Activated CD4-positive, alpha-beta memory T cell treated with anti-CD3 and anti-CD28 coated beads for 36 hours (primary cell): ENCODE measurements around the gene GLYATL1. TPM values are rescaled to one million over a fixed set of nuclear protein-coding genes. Genes with fewer than 3 reads are reported as not detected.
A peak's percentile ranks its signal among the peaks of the same experiment; 100 is the strongest.

Source experiments
- CTCF ChIA-PET: fragments of 350-600 bp; sonication (Branson Sonifier 250); formaldehyde crosslinking; loops from one replicate; lab custom pipeline; 2021; ENCODE audit warnings: antibody characterized with exemption, inconsistent platforms; lab: Charles Lee
- POLR2A ChIA-PET: fragments of 350-600 bp; sonication (Branson Sonifier 250); formaldehyde crosslinking; loops from one replicate; lab custom pipeline; 2021; ENCODE audit warnings: antibody characterized with exemption; lab: Charles Lee
- DNase-seq: peaks from one replicate; pipeline ENCODE4 v3.0.0-alpha.2; 2020
- H3K27ac Mint-ChIP-seq: one replicate; pipeline ENCODE4 v1.8.0; 2021; ENCODE audit warnings: mixed read lengths
- H3K27me3 Mint-ChIP-seq: one replicate; pipeline ENCODE4 v1.8.0; 2021; ENCODE audit warnings: mixed read lengths
- H3K36me3 Mint-ChIP-seq: one replicate; pipeline ENCODE4 v1.8.0; 2021; ENCODE audit warnings: mixed read lengths
- H3K4me1 Mint-ChIP-seq: one replicate; pipeline ENCODE4 v1.8.0; 2021; ENCODE audit warnings: low read depth, mixed read lengths
- H3K4me3 Mint-ChIP-seq: one replicate; pipeline ENCODE4 v1.8.0; 2021; ENCODE audit warnings: mild to moderate bottlenecking, mixed read lengths
- H3K9me3 Mint-ChIP-seq: one replicate; pipeline ENCODE4 v1.8.0; 2021; ENCODE audit warnings: mixed read lengths
- intact Hi-C: fragments of 100-400 bp; cut with micrococcal nuclease; formaldehyde crosslinking; loops from one replicate; pipeline ENCODE4 v1.15.1; 2023
- total RNA-seq, 2 experiments: library from RNA; stranded (reverse); gene quantifications; one replicate each; pipeline ENCODE4 v1.2.3, GENCODE V29; 2021

Gene GLYATL1
- not detected for total RNA-seq

- peaks cover 7% of the 10 kb centered on the region for H3K27me3 Mint-ChIP-seq
- no peaks in the 10 kb centered on the region for H3K9me3 Mint-ChIP-seq
- H3K4me1 Mint-ChIP-seq = no peaks in the 10 kb centered on the region
- no peak for DNase-seq
- ChIA-PET CTCF (no interaction called here), POLR2A (no interaction called here)
- H3K36me3 Mint-ChIP-seq = no peaks in the 10 kb centered on the region
- H3K4me3 Mint-ChIP-seq = no peak within 1 kb of the TSS
- no peak within 1 kb of the TSS for H3K27ac Mint-ChIP-seq
- intact Hi-C loops = no loop called here
These were observed at the start of gene GLYATL1 for GRCh38 chr11:58939277-58939676. Gene GLYATL1 (plus strand): TSS chr11:58939488. CDS start chr11:58947088, 7,600 bp downstream.

DNA sequence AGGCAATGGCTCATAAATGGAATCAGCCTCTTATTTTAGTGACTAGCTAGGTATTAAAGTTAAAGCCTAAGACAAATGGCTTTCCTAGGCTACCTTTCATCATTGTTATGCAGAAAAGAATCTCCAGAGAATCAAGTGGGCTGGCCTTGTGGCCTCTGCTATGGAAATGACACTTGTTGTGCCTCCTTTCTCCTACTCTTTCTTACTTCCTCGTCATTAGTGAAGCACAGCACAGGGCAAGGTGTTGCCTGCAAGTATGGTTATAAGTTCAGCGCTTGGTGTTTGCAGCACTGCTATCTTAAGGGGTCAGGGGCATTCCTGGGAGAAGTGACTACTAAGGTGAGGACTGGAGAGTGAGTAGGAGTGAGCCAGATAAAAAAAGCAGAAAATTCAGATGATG, 45.4 kb upstream of the GLYATL1 start:
- no peak overlapping the region for H3K27ac Mint-ChIP-seq
- H3K36me3 Mint-ChIP-seq = no peaks in the 10 kb centered on the region
- CTCF ChIA-PET = no interaction called here
- H3K4me3 Mint-ChIP-seq = no peak overlapping the region
- no peaks in the 10 kb centered on the region for H3K9me3 Mint-ChIP-seq
- no peak for DNase-seq
- POLR2A ChIA-PET = no interaction called here
- H3K27me3 Mint-ChIP-seq = peaks cover 15% of the 10 kb centered on the region
- intact Hi-C loops = no loop called here
- H3K4me1 Mint-ChIP-seq = no peaks in the 10 kb centered on the region

DNA sequence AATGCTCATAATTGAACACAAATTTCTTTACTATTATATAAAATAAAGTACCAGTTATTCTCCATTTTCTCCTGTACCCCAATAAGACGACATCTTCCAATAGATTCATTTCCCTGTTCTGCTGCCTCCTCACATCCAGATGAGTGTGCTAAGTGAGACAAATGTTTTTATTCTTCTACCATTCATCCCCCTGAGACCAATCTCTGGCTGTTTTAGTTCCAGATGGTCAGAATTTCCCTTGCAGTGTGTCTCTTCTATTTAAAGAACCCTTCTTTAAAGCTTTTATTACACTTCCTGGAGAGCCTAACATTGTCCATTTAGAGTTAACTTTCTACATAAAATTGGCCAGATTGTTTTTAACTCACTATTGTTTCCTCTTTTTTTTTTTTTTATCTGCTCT, 41.2 kb upstream of the GLYATL1 start:
- POLR2A ChIA-PET = no interaction called here
- DNase-seq = no peak
- intact Hi-C loops = no loop called here
- no peak overlapping the region for H3K27ac Mint-ChIP-seq
- no peaks in the 10 kb centered on the region for H3K36me3 Mint-ChIP-seq
- no peaks in the 10 kb centered on the region for H3K4me1 Mint-ChIP-seq
- H3K27me3 Mint-ChIP-seq = peaks cover 30% of the 10 kb centered on the region
- no peak overlapping the region for H3K4me3 Mint-ChIP-seq
- no peaks in the 10 kb centered on the region for H3K9me3 Mint-ChIP-seq
- CTCF ChIA-PET = no interaction called here

GRCh38 chr11:58900479-58901420, 38.5 kb upstream of the GLYATL1 start:
- Mint-ChIP-seq H3K4me3 (no peak overlapping the region), H3K9me3 (no peaks in the 10 kb centered on the region), H3K4me1 (no peaks in the 10 kb centered on the region), H3K27me3 (peaks cover 43% of the 10 kb centered on the region), H3K27ac (no peak overlapping the region), H3K36me3 (no peaks in the 10 kb centered on the region)
- intact Hi-C loops = no loop called here
- CTCF ChIA-PET = interaction anchor here (0.7 to 1.3 kb wide), 2 partner anchors 157 to 256 kb away, joined by 3 read pairs; no protein-coding TSS in a partner anchor
- DNase-seq = peak; percentile 67
- POLR2A ChIA-PET = no interaction called here

- H3K27ac Mint-ChIP-seq = no peak overlapping the region
- H3K27me3 Mint-ChIP-seq = peaks cover 56% of the 10 kb centered on the region
- H3K4me1 Mint-ChIP-seq = no peaks in the 10 kb centered on the region
- H3K9me3 Mint-ChIP-seq = no peaks in the 10 kb centered on the region
- CTCF ChIA-PET = interaction anchor here (0.8 kb wide), 1 partner anchor 19 kb away, joined by 3 read pairs; no protein-coding TSS in a partner anchor
- H3K4me3 Mint-ChIP-seq = no peak overlapping the region
- intact Hi-C loops = no loop called here
- no peaks in the 10 kb centered on the region for H3K36me3 Mint-ChIP-seq
- DNase-seq = no peak
- POLR2A ChIA-PET = no interaction called here
These were observed 36.4 kb upstream of the GLYATL1 start for GRCh38 chr11:58902881-58903280.

DNA sequence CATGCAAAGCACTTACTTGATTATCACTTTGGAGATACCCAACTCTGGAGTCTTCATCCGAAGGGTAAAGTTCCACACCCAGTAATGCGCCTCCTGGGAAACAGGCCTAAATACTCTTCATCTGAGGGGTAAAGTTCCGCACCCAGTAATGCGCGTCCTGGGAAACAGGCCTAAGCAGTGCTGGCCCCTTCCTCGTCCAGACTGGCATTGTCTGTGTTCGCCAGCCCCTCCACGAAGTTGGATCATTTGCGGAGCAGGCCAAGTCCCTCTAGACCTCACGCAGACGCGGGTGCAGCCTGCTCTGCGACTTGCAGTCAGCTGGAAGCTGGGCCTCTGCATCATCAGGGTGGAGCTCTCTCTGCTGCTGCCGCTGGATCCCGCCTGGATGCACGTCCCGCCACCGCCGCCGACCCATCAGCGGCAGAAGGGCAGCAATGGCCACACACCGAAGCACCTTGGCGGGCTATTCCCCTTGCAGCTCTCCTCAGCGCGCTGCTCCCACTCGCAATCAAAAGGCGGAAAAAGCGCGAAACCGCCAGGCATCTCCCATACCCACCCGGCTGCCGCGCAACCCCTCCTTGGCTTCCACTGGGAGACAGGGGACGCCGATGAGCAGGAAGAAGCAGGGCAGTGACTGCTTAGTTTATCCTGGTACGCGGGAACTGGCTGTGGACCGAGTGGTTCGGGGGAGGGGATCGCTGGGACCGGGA, 34.1 kb upstream of the GLYATL1 start:
- Mint-ChIP-seq H3K4me3 (no peak overlapping the region), H3K4me1 (no peaks in the 10 kb centered on the region), H3K36me3 (no peaks in the 10 kb centered on the region), H3K27me3 (peaks cover 55% of the 10 kb centered on the region), H3K27ac (no peak overlapping the region), H3K9me3 (no peaks in the 10 kb centered on the region)
- ChIA-PET POLR2A (no interaction called here), CTCF (interaction anchor here (1.3 kb wide), 1 partner anchor 14 kb away, joined by 3 read pairs; no protein-coding TSS in a partner anchor)
- intact Hi-C loops = no loop called here
- DNase-seq = no peak

GRCh38 chr11:58905721-58906547, 33.4 kb upstream of the GLYATL1 start:
- DNase-seq = no peak
- ChIA-PET POLR2A (no interaction called here), CTCF (interaction anchor here (1.3 kb wide), 1 partner anchor 13 kb away, joined by 3 read pairs; no protein-coding TSS in a partner anchor)
- Mint-ChIP-seq H3K4me1 (no peaks in the 10 kb centered on the region), H3K4me3 (no peak overlapping the region), H3K27me3 (peaks cover 53% of the 10 kb centered on the region), H3K27ac (no peak overlapping the region), H3K9me3 (no peaks in the 10 kb centered on the region), H3K36me3 (no peaks in the 10 kb centered on the region)
- intact Hi-C loops = no loop called here

DNA sequence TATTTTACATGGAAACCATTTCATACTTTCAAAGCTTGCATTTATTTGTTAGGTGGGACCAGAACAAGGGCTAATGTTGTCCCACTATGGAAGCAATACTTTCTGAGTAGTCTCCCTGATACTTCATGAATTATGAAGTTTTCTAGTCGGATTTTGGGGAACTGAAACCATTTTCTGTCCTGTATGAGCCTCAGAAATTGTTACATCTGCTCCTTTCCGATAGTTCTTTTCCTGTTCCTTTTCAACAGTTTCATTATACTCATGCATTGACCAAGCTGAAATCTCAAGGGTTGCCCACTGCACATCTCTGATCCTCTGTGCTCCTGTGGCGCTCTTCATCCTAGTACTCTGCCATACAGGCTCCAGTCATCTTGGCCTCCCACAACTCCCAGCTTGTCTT, 31.5 kb upstream of the GLYATL1 start:
- DNase-seq = no peak
- Mint-ChIP-seq H3K9me3 (no peaks in the 10 kb centered on the region), H3K27ac (no peak overlapping the region), H3K27me3 (peaks cover 37% of the 10 kb centered on the region), H3K4me3 (no peak overlapping the region), H3K36me3 (no peaks in the 10 kb centered on the region), H3K4me1 (no peaks in the 10 kb centered on the region)
- intact Hi-C loops = no loop called here
- POLR2A ChIA-PET = no interaction called here
- CTCF ChIA-PET = no interaction called here

GRCh38 chr11:58912124-58912523, 27.2 kb upstream of the GLYATL1 start:
- no peak overlapping the region for H3K4me3 Mint-ChIP-seq
- POLR2A ChIA-PET = no interaction called here
- intact Hi-C loops = no loop called here
- H3K36me3 Mint-ChIP-seq = no peaks in the 10 kb centered on the region
- no peak for DNase-seq
- H3K4me1 Mint-ChIP-seq = no peaks in the 10 kb centered on the region
- peaks cover 14% of the 10 kb centered on the region for H3K9me3 Mint-ChIP-seq
- no peak overlapping the region for H3K27ac Mint-ChIP-seq
- peaks cover 18% of the 10 kb centered on the region for H3K27me3 Mint-ChIP-seq
- CTCF ChIA-PET = no interaction called here

GRCh38 chr11:58913685-58914084, 25.6 kb upstream of the GLYATL1 start:
- ChIA-PET CTCF (no interaction called here), POLR2A (no interaction called here)
- no peaks in the 10 kb centered on the region for H3K36me3 Mint-ChIP-seq
- peaks cover 9% of the 10 kb centered on the region for H3K27me3 Mint-ChIP-seq
- no peak for DNase-seq
- intact Hi-C loops = no loop called here
- H3K4me1 Mint-ChIP-seq = no peaks in the 10 kb centered on the region
- H3K4me3 Mint-ChIP-seq = no peak overlapping the region
- H3K9me3 Mint-ChIP-seq = peaks cover 25% of the 10 kb centered on the region
- no peak overlapping the region for H3K27ac Mint-ChIP-seq

DNA sequence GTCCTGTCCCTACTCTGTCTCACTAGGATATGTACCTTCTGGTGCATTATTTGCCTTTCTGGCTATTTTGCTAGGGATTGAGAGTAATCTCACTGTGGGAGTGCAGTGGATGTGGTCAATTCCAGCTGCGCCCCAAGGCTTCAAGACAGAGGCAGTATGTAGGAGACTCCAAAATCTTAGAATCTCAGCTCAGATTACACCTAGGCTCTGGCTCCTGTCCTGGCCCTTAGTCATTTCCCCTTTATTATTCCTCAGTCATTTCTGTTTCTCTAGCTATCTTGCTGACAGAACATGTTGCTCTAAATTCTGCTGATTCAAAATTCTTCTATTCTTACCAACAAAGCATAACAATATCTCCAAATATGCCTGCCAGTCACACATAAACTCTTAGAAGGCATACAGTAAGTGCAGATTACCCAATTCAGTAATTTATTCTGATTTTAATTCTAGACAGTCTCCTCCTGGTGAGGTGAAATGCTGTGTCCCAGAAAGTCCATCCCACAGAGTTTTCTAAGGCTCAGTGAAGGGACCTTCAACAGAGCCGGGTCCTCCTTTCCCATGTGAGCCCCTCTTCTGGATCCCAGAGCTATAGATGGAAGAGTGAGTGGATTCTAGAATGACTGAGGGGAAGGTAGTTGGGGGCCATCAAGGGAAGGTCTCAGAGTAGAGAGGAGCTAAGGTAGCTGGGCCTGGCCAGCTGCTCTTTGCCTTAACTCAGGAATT, 24.3 kb upstream of the GLYATL1 start:
- intact Hi-C loops = no loop called here
- ChIA-PET CTCF (no interaction called here), POLR2A (no interaction called here)
- Mint-ChIP-seq H3K9me3 (peaks cover 25% of the 10 kb centered on the region), H3K27ac (no peak overlapping the region), H3K4me1 (no peaks in the 10 kb centered on the region), H3K36me3 (no peaks in the 10 kb centered on the region), H3K27me3 (peaks cover 9% of the 10 kb centered on the region), H3K4me3 (no peak overlapping the region)
- no peak for DNase-seq
